NCI-H2227 treated with DMSO at 0.1 percent for 48 hours (cell line): Measurements from ENCODE around the gene LMO7.

ENCODE experiments used
- DNase-seq: peaks from one replicate; lab custom pipeline; 2025; lab: John Stamatoyannopoulos, UW

LMO7 gene

DNA sequence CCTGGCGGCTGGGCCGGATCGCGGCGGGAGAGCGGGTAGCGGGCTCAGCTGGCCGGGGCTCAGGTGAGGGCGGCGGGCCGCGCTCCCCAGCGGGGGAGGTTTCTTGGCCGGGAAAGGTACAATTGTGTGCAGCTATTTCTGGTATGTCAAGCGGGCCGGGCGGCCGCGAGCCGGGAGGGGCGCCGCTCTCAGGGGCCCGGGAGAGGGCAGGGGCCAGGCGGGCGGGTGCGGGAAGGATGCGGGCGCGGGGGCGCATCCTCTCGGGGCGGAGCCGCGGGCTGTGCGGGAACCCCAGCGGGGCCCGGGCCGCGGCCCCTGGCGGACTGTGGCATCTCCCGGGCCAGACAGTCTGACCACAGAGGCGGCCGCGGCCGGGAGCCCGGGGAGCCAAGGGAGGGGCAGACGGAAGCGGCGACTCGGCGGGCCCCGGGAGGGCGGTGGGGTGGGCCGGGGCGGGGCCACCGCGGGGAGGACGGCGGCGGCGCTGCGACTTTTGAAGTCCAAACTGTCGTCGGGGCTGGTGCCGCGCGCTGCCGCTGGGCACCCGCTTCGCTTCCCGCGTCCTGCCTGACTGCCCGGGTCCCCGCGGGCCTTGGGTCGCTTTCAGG, at the start of gene LMO7:
LMO7 (plus strand) TSS at position 503 of the 608 bp plus-strand sequence. CDS start 328 bp downstream, outside the sequence.
- DNase-seq, result no peak

DNA sequence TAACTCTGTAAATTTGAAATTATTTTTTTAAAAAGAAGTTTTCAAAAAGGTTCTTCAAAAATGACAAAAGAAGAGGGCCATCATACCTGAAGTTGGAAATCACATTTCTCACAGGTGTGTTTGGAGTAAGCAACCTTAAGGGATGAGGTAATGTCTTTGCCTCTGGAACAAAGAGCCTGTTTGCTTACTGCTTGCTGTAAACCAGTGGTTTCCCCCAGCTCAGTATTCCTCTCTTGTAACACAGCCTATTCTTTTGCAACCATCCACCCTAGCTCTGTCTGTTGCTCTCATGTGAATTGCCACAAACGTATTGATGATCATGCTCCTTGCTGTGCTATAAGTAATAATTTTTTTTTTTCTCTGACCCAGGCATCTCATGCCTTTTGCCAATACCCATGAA, 48.5 kb upstream of the LMO7 start:
- no peak for DNase-seq

DNA sequence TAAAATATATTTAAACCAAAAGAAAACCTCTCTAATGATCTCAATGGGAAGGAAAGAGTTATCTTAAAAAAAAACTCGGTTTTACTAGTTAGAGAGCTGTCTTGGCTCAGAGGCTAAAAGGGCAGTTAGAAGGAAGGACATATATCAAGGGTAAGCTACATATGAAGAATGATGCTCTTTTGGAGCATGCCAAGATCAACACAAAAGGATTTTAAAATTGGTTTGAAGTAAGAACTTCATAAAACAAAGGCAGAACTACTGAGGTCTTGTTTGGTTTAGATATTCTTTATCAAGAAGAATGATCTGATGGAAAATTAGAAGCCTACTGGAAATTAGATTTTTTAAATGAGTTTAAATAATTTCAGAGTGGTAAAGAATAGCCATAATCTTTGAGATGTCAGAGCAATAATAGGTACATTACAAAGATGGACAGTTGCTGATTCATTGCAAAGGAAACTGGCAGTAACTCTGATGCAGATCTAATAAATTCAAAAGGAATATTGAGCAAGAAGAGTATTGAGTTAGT, 39.4 kb upstream of the LMO7 start:
- DNase-seq, result no peak

DNA sequence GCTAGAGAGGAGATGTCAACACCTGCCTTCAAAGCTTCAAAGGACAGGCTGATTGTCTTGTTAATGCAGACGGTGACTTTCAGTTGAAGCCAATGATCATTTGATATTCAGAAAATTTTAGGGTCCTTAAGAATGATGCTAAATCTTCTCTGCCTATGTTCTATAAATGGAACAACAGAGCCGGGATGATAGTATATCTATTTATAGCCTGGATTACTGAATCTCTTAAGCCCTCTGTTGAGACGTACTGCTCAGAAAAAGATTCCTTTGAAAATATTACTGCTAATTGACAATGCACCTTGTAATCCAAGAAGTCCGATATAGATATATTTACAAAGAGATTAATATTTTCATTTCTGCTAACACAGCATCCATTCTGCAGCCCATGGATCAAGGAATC, 35.8 kb upstream of the LMO7 start:
- DNase-seq, result no peak

DNA sequence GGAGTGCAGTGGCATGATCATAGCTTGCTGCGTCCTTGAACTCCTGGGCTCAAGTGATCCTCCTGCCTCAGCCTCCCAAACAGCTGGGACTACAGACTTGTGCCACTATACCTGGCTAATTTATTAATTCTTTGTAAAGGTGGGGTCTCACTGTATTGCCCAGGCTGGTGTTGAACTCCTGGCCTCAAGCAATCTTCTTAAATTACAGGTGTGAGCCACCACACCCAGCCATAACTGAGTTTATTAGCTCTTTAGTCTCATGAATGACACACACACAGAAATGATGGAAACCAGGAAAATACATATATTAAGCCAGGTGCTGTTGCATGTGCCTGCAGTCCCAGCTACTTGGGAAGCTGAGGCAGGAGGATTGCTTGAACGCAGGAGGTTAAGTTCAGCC, 33.1 kb upstream of the LMO7 start:
- DNase-seq, result no peak

DNA sequence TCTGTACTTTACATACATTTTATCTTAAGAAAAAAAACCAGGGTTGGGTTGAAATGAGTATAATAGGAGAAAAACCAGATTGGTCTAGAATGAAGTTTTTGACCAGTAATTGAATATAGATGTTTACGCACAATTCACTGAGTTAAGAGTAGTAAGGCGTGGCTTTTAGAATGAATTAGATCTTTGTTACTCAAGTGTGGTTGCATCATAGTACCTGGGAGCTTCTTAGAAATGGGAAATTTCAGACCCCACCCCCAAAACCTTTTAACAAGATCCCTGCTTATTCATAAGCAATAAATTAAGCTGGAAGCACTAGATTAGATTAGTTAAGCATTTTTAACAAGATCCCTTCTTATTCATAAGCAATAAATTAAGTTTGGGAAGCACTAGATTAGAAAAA, 28.7 kb upstream of the LMO7 start:
- no peak for DNase-seq

DNA sequence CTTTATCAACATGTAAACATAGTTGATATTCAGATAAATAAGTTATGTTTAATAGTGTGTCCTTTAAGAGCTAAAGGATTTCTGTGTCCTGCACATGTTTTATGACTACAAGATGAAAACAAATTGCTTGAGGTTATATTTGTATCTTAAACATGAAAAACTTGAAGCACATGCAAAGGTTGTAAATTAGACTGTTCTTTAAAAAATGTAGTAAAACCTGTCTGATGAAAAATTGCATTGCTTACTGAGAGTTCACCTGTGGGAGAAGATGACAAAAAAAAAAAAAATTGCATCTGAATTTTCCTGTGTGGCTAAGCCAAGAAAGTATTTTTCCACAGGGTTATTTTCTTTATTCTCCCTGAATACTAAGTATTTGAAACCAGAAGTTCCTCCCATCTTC, 25.7 kb upstream of the LMO7 start:
- DNase-seq, result no peak

DNA sequence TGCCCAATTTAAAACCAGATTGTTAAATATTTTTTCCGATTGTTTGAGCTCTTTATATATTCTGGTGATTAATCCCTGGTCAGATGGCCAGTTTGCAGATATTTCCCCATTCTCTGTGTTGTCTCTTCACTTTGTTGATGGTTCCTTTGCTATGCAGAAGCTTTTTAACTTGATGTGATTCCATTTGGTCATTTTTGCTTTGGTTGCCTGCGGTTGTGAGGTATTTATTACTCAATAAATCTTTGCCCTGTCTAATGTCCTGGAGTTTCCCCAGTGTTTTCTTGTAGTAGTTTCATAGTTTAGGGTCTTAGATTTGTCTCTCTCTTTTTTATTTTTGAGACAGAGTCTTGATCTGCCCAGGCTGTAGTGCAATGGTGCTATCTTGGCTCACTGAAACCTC, 23.8 kb upstream of the LMO7 start:
- no peak for DNase-seq

DNA sequence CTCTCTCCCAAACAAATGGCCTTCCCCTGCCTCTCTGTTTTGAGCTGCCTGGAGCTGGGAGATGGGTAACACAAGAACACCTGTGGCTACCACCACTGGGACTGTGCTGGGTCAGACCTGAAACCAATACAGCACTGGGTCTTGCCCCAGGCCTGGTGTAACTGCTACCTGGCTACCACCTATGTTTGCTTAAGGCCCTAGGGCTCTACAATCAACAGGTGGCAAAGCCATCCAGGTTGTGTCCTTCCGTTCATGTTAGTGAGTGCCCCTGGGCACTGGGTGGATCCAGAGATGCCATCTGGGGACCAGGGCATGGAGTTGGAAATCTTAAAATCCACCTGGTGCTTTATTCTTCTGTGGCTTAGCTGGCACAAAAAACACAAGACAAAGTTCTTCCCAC, 18.9 kb upstream of the LMO7 start:
- DNase-seq, result no peak

DNA sequence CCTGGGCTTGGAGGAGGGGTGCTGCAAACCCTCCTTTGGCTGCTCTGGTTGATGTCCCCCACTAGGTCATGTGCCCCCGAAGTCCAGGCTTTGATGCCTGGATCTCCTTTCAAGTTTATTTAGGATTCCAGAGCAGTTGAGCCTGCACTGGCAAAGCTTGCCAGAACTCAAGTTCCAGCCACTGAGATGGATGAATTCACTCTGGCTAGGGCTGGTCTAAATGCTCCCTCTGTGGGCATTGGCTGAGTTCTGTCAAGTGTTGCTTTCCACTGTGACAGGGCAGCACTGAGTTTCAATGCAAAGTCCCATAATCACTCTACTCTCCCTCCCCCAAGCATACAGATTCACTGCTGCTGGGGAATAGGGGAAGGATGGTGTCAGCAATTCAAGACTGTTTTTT, 17.8 kb upstream of the LMO7 start:
- no peak for DNase-seq

DNA sequence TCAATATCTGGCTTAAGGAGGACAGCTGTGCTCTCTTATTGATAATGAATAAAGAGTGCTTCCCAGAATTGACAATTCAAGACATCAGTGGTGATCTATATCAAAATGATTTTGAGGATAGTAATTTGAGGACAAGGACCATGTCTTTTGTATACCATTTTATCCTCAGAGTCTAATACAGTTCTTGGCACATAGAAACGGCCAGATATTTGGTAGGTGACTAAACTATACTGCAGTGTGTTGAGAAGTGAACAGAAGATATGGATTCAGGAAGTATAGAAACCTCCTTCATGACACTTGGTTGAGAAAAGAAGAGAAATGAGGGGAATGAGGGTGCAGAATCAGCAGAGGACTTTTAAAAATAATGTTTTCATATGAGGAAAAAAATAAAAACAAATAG, 16.1 kb upstream of the LMO7 start:
- DNase-seq, result no peak

DNA sequence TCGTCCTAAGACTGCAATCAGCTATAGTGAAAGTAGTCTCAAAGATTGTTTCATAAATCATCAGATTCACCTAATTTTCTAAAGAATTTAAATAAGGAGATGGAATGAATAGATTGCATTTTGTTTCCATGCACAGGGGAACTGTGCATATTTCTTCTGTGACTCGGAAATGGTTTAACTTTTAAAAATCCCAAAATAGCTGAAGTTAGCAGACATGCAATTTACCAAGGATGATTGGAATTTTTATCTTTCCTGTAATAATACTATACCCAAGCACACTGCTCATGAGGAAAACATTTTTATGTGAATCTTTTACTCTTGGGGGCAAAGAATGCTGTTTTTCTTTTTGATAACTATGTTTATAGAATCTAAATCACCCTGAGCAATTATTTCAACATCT, 15.0 kb upstream of the LMO7 start:
- no peak for DNase-seq

DNA sequence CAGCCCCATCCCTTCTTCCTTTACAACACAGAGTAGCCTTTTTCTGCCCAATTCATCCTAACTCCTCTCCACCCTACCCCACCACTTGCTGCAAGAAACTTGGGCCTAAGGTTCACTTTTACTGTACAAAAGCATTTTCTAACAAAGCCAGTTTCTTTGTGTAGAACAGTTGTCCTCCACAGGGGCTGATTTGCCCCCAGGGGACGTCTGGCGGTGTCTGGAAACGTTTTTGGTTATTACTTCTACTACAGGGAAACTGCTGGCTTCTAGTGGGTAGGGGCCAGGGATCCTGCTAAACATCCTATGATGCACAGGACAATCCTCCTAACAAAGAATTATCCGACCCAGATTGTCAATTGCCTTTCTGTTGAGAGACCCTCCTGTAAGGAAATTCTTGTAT, 7.3 kb upstream of the LMO7 start:
- DNase-seq, result no peak

DNA sequence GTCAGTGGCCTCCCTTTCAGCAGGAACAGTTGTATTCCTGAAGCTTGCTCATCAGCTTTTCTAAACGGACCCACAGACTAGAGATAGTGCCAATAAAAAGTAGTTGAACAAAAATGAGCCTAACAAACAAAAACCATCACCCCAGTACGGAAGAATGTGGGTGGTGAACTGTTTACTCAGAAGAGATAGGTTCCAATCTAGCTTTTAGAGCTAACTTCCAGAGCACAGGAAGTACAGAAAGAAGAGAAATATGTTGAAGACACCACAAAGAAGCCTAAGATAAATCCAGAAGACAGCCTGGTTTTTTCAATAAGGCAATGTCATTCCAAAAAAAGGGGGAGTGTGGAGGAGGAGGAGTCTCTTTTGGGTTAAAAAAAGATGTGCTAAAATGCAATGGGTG, 2.8 kb upstream of the LMO7 start:
- DNase-seq, result no peak

DNA sequence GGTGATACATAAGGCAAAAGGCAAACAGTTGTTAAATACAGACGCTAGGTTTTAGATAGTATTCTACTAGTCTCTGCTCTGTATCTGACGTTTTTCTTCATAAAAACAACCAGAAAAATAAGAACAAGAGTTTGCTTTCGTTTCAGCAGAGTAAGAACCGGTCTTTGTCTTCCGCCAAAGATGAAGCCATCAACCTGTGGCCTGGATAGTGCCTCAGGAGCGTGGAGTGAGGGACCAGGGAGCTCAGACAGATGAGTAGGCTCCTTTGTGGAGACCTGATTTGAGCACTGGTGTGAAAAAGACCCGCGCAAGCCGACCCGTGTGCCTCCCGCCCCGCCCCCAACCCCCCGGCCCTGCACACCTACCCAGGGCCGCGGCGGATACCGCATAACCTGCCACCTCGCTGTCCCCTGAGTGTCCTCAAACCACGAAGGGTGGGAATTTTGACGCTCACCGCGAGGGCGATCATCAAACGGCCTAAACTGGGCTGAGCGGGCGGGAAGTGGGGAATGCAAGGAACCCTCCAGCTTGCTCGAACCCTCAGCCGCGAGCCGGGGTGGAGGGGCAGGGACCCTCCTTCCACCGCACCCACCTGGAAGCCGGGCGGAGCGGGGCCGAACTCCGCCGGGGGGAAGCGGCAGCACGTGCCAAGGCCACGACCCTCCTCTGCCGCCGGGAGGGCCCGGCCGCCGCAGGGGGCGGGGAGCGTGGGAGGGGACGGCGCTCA, 866 bp upstream of the LMO7 start:
- DNase-seq, result no peak

DNA sequence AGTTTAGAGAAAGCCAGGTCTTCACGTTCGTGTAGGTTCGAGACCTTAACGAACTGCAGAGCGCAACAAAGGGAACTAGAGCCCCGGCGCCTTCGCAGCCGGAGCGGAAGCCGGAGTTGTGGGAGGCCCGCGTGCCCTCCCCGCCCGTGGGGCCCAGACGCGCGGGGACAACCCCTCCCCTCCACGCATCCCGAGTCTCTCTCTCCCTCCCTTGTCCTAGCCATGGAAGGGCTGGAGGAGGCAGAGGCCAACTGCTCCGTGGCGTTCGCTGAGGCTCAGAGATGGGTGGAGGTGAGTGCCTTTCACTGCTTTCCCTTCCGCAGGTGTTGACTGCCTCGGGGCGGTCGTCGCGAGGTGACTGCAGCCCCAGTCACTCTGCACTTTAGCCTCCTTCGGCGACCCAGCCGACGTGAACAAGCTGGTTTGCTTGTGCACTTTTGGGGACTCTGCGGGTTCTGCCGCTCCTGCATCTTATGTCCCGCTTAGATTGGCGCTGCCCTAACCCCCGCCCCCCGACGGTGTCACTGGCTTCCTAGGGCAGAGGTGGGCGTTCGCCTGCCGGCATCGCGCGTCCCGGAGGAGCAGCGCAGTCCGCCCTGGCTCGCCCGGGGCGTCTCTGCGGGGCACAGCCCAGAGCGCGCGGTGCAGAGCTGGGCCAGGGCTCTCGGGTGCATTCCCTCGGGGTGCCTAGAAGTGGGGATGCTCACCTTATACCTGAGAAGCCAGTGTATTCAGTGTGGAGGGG, 478 bp downstream of the LMO7 start:
- DNase-seq, result no peak

DNA sequence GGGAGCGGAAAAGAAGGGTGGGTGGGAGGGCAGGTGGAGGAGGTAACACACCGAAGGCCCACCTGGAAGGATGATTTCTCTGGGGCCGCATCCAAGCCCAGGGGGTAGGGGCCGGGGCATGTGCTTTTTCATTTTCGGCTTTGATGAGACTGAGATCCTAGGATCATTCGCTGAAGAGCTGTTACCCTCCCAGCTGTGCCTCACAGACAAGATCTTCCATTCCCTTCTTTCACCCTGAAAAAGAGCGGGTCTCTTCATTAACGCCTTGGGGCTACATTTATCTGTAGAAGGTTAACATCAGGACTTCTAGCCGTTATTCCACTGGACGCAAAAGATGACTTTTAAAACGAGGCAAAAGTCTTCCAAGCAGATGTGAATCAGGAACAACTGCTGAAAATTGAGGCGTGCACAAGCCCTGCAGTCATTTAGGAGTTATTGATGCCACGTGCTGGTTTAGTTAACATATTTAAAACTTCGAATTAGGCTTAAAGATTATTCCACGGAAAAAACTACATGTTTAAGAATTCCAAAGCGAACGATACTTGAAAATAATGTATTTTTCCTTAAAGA, 1.1 kb downstream of the LMO7 start:
- DNase-seq, result no peak

DNA sequence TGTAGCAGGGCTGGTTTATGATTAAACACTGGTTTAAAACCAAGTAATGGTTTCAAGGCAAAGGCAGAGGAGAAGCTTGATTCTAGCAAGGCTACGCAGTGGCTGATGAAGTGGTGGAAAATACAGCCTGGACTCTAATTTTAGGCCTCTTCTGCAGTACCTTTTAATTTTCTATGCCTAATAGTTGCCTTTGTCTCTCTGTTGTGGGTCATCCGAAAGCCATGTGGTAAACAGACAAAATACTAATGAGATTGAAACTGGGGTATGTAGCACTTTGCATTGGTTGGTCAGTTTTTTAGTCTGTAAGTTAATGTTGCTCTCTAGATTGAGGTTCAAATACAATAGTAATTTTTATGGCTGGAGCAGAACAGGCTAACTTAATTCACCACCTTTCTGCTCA, 3.3 kb downstream of the LMO7 start:
- no peak for DNase-seq

DNA sequence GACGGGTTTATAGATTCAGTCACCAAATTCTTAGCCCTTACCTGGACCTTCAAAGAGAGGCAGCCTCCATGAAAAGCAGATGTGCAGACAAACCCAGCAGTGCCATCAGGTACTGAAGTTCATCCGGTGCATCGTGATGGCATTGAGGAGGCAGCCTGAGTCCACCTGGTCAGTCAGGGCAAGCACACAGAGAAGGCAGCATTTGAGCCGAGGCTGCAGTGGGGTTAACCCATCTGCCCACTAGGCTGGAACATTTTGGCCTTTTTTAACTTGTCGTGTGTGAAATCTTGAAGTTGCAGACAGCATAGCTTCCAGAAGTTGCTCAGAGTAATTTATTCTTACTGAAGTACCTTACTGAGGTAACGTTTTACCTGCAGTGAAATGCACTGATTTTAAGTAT, 4.9 kb downstream of the LMO7 start:
- DNase-seq, result no peak

DNA sequence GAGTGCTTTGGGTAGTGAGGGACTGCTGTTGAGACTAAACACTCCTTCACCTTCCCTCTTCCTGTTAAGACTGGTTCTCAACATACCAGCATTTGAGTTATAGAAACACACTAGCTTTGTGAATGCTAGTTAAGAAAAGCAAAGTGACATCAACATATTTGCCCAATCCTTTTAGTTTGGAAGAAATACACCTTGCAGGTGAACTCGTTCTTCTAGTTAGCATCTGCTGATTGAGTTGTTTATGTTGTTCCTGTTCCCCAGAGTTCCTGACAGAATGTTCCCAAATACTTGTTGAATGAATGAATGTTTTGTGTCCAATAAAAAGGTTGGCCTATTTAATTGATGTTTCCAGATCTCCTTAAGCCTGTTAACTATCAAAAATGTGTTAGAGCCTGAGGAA, 7.1 kb downstream of the LMO7 start:
- DNase-seq, result no peak

DNA sequence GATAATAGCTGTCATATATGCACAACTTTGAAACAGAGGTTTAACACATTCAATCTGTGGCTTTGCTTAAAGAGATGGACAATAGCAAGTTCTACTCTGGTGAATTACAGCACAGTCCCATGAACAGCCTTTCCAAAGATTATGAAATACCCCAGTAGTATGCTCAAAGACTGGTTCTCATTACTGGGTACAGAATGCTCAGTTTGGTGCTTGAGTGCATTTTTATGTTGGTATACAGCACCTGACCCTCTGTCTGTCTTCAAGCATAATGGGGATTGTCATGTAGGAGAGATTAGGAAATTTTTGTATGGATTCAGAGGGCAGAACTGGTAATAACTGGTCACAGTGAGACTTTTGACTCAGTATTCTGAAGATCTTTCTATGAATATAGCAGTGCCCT, 7.6 kb downstream of the LMO7 start:
- DNase-seq, result no peak

DNA sequence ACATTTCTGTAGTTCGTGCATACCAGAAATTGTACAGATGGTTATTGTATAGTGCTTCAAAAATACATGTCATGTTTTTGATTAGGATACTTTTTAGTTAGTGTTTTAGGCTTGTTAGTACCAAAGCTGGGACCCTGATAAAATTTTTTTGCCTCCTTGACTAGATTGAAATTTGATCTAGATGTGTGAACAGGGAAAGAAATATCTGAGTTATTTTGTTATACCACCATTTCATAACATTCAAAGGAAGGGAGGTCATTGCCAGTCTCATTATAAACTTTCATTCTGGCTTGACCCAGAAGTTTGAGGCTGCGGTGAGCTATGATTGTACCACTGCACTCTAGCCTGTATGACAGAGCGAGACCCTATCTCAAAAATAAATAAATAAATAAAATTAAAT, 9.0 kb downstream of the LMO7 start:
- DNase-seq, result no peak
